Central memory CD4-positive, alpha-beta T cell (primary cell): ENCODE results near the gene HSD17B12.
"Not testable (repeated sequence)": the region's sequence is repeated elsewhere in the genome, so short reads cannot be mapped to it uniquely, and the experiment has no call there.

ENCODE experiments used
- DNase-seq: peaks from one replicate; pipeline ENCODE4 v3.0.0; 2022

HSD17B12 gene

GRCh38 chr11:43747130-43747802 is 66.7 kb downstream of the HSD17B12 start:
- no peak for DNase-seq

GRCh38 chr11:43748095-43748494 is 67.6 kb downstream of the HSD17B12 start:
- no peak for DNase-seq

- no peak for DNase-seq
Observed at GRCh38 chr11:43751726-43752125, 71.2 kb downstream of the HSD17B12 start.

GRCh38 chr11:43756575-43756974 is 76.0 kb downstream of the HSD17B12 start:
- no peak for DNase-seq

- no peak for DNase-seq
Observed at GRCh38 chr11:43758927-43759326, 78.4 kb downstream of the HSD17B12 start.

- DNase-seq = no peak
Observed at GRCh38 chr11:43760902-43761301, 80.4 kb downstream of the HSD17B12 start.

GRCh38 chr11:43765194-43765593 is 84.7 kb downstream of the HSD17B12 start:
- no peak for DNase-seq

GRCh38 chr11:43768654-43769053 is 88.1 kb downstream of the HSD17B12 start:
- DNase-seq = not testable (repeated sequence)

- no peak for DNase-seq
Observed at GRCh38 chr11:43770173-43770572, 89.6 kb downstream of the HSD17B12 start.

GRCh38 chr11:43772733-43773132 is 92.2 kb downstream of the HSD17B12 start:
- DNase-seq = no peak

- no peak for DNase-seq
Observed at GRCh38 chr11:43774786-43775185, 94.2 kb downstream of the HSD17B12 start.

- no peak for DNase-seq
Observed at GRCh38 chr11:43779306-43779705, 98.8 kb downstream of the HSD17B12 start.

- no peak for DNase-seq
Observed at GRCh38 chr11:43784301-43784700, 103.8 kb downstream of the HSD17B12 start.

GRCh38 chr11:43784866-43785265 is 104.3 kb downstream of the HSD17B12 start:
- no peak for DNase-seq

- no peak for DNase-seq
Observed at GRCh38 chr11:43785318-43785717, 104.8 kb downstream of the HSD17B12 start.

GRCh38 chr11:43786016-43786415 is 105.5 kb downstream of the HSD17B12 start:
- no peak for DNase-seq

GRCh38 chr11:43787824-43788223 is 107.3 kb downstream of the HSD17B12 start:
- no peak for DNase-seq

- no peak for DNase-seq
Observed at GRCh38 chr11:43788421-43788820, 107.9 kb downstream of the HSD17B12 start.

GRCh38 chr11:43789700-43790443 is 109.3 kb downstream of the HSD17B12 start:
- DNase-seq = no peak

GRCh38 chr11:43790444-43790794 is 109.9 kb downstream of the HSD17B12 start:
- DNase-seq = no peak

GRCh38 chr11:43797337-43797736 is 116.8 kb downstream of the HSD17B12 start:
- no peak for DNase-seq

- no peak for DNase-seq
Observed at GRCh38 chr11:43797866-43798265, 117.3 kb downstream of the HSD17B12 start.

GRCh38 chr11:43802509-43802908 is 122.0 kb downstream of the HSD17B12 start:
- DNase-seq = no peak

GRCh38 chr11:43803766-43804165 is 123.2 kb downstream of the HSD17B12 start:
- DNase-seq = no peak

- no peak for DNase-seq
Observed at GRCh38 chr11:43806976-43807375, 126.4 kb downstream of the HSD17B12 start.
